Measurements from ENCODE around the gene EEF1AKMT4.

GRCh38 chr3:184299488-184300377 is 50.3 kb downstream of the EEF1AKMT4 start:
- TF ChIP-seq, protein P1, sequence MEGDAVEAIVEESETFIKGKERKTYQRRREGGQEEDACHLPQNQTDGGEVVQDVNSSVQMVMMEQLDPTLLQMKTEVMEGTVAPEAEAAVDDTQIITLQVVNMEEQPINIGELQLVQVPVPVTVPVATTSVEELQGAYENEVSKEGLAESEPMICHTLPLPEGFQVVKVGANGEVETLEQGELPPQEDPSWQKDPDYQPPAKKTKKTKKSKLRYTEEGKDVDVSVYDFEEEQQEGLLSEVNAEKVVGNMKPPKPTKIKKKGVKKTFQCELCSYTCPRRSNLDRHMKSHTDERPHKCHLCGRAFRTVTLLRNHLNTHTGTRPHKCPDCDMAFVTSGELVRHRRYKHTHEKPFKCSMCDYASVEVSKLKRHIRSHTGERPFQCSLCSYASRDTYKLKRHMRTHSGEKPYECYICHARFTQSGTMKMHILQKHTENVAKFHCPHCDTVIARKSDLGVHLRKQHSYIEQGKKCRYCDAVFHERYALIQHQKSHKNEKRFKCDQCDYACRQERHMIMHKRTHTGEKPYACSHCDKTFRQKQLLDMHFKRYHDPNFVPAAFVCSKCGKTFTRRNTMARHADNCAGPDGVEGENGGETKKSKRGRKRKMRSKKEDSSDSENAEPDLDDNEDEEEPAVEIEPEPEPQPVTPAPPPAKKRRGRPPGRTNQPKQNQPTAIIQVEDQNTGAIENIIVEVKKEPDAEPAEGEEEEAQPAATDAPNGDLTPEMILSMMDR (IDR thresholded peaks at IDR 0.05; ENCODE audit: low read depth, low read length, poor library complexity, severe bottlenecking) = no peak
- no peak for TF ChIP-seq EZH2phosphoT487 (IDR thresholded peaks at IDR 0.05; ENCODE audit: borderline replicate concordance, low read length)
